Gastrocnemius medialis (tissue), 4 donors: ENCODE results near the gene P2RY14.

Experiments used
- CTCF ChIP-seq, 5 experiments: fragments of 450-650 bp in 3 of 5; fragments of 200-600 bp in 2 of 5; sonication (generic) in 2 of 5; IDR thresholded peaks in 4 of 5; conservative IDR thresholded peaks in 1 of 5; 1 replicate in 4 of 5; 2 replicates in 1 of 5; pipeline ENCODE4 v1.5.1; 2016 to 2019; ENCODE audit warnings: antibody characterized with exemption in 5 of 5, mild to moderate bottlenecking in 3 of 5, moderate library complexity in 3 of 5
- POLR2A ChIP-seq, 2 donors: fragments of 450-650 bp; IDR thresholded peaks; one replicate each; pipeline ENCODE4 v1.6.1; 2017; ENCODE audit warnings: antibody characterized with exemption in 2 of 2, mild to moderate bottlenecking in 2 of 2, moderate library complexity in 2 of 2

DNA sequence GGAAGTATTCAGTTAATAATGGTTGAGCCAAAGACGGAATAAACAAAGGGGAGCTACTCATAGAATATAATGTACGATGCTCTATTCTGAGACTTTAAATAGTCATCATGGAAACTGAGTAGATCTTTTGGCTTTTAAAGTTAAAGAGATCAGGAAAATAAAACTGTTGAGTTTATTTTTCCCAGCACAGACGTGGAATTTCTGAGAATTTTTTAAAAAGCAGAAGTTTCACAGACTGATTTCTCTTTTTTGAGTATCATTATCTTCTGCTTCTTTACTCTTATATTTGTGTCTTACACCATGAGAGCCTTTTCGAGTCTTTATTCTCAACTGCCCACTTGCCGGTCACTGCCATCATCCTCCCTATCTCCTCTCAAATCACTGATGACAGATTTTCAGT, 13.2 kb downstream of the P2RY14 start:
- TF ChIP-seq CTCF (IDR thresholded peaks at IDR 0.05 in 4 of 5, conservative IDR thresholded peaks at IDR 0.05 in 1 of 5) (no peak), POLR2A (IDR thresholded peaks at IDR 0.05) (no peak)
